Measurements from ENCODE around the gene SARM1.

Gene SARM1

GRCh38 chr17:28369684-28370034, 1.8 kb upstream of the SARM1 start:
- DNase-seq: no peak

- no peak for DNase-seq
Measured at GRCh38 chr17:28370035-28370743, 1.3 kb upstream of the SARM1 start, which contains the start of gene VTN. Gene VTN (minus strand): TSS chr17:28370307. CDS start chr17:28370203, 104 bp downstream.

GRCh38 chr17:28370744-28371103, 770 bp upstream of the SARM1 start:
- DNase-seq: no peak

GRCh38 chr17:28372203-28372944, 880 bp downstream of the SARM1 start:
- peak; percentile 58 for DNase-seq

- DNase-seq: no peak
Measured at GRCh38 chr17:28372945-28373274, 1.4 kb downstream of the SARM1 start.

- no peak for DNase-seq
Measured at GRCh38 chr17:28379814-28380801, 8.6 kb downstream of the SARM1 start.

- peak; percentile 50 for DNase-seq
Measured at GRCh38 chr17:28381141-28381825, 9.8 kb downstream of the SARM1 start.

- peak; percentile 79 for DNase-seq
Measured at GRCh38 chr17:28384281-28385036, 13.0 kb downstream of the SARM1 start.

- DNase-seq: peak; percentile 29
Measured at GRCh38 chr17:28385037-28385400, 13.5 kb downstream of the SARM1 start.

GRCh38 chr17:28385406-28385805, 13.9 kb downstream of the SARM1 start:
- DNase-seq: peak; percentile 51

GRCh38 chr17:28386391-28386790, 14.9 kb downstream of the SARM1 start:
- no peak for DNase-seq

- no peak for DNase-seq
Measured at GRCh38 chr17:28388106-28388505, 16.6 kb downstream of the SARM1 start.

- no peak for DNase-seq
Measured at GRCh38 chr17:28390141-28390540, 18.6 kb downstream of the SARM1 start.

GRCh38 chr17:28390563-28390962, 19.1 kb downstream of the SARM1 start:
- no peak for DNase-seq

- DNase-seq: no peak
Measured at GRCh38 chr17:28390984-28391383, 19.5 kb downstream of the SARM1 start.

- DNase-seq: no peak
Measured at GRCh38 chr17:28391401-28391800, 19.9 kb downstream of the SARM1 start.

- no peak for DNase-seq
Measured at GRCh38 chr17:28392491-28392890, 21.0 kb downstream of the SARM1 start.

GRCh38 chr17:28394337-28395116, 23.0 kb downstream of the SARM1 start:
- no peak for DNase-seq

- no peak for DNase-seq
Measured at GRCh38 chr17:28395426-28395825, 23.9 kb downstream of the SARM1 start.

GRCh38 chr17:28395968-28396367, 24.5 kb downstream of the SARM1 start:
- DNase-seq: no peak

- DNase-seq: no peak
Measured at GRCh38 chr17:28396635-28397239, 25.2 kb downstream of the SARM1 start.
